AG04449 (cell line): ENCODE results near the gene ADAM29.
"Not testable (repeated sequence)": the region's sequence is repeated elsewhere in the genome, so short reads cannot be mapped to it uniquely, and the experiment has no call there.

Source experiments
- CTCF ChIA-PET: fragments of 350-600 bp; formaldehyde crosslinking; extraction: SDS; loops from one replicate; lab custom pipeline; 2021; ENCODE audit warnings: antibody characterized with exemption; lab: Yijun Ruan, JAX
- POLR2A ChIA-PET: fragments of 400-600, 350-600 bp; formaldehyde crosslinking; extraction: SDS; loops from one replicate; lab custom pipeline; 2020; ENCODE audit warnings: antibody characterized with exemption, inconsistent platforms; lab: Yijun Ruan, JAX
- DNase-seq: peaks from one replicate; pipeline ENCODE4 v3.0.0-alpha.2; 2010; ENCODE audit warnings: low read depth, low spot score
- H3K4me3 ChIP-seq: 2 replicates; pipeline ENCODE4 v1.5.1; 2011; ENCODE audit warnings: low read depth, mild to moderate bottlenecking, control low read depth, low read length
- CTCF ChIP-seq: IDR thresholded peaks from one replicate; pipeline ENCODE4 v1.5.1; 2011; ENCODE audit warnings: mild to moderate bottlenecking, moderate library complexity, low read length, control low read depth, inconsistent platforms; ENCODE audit not compliant: insufficient read depth; ENCODE audit errors: missing control alignments

ADAM29 gene

GRCh38 chr4:174973336-174973735 is 55.2 kb downstream of the ADAM29 start:
- no peak for DNase-seq
- no peak overlapping the region for H3K4me3 ChIP-seq
- POLR2A ChIA-PET = no interaction called here
- CTCF ChIA-PET = no interaction called here
- no peak for TF ChIP-seq CTCF

- ChIA-PET CTCF (no interaction called here), POLR2A (no interaction called here)
- TF ChIP-seq CTCF = no peak
- no peak overlapping the region for H3K4me3 ChIP-seq
- no peak for DNase-seq
Measured at GRCh38 chr4:174983128-174983750, 65.1 kb downstream of the ADAM29 start.

GRCh38 chr4:174983870-174984269 is 65.7 kb downstream of the ADAM29 start:
- DNase-seq, H3K4me3 ChIP-seq, POLR2A ChIA-PET, CTCF ChIA-PET: not testable (repeated sequence)

- CTCF ChIA-PET = no interaction called here
- POLR2A ChIA-PET = no interaction called here
- DNase-seq = no peak
- no peak overlapping the region for H3K4me3 ChIP-seq
- no peak for TF ChIP-seq CTCF
Measured at GRCh38 chr4:174989791-174990190, 71.6 kb downstream of the ADAM29 start.

GRCh38 chr4:174993916-174994315 is 75.8 kb downstream of the ADAM29 start:
- ChIA-PET POLR2A (no interaction called here), CTCF (no interaction called here)
- H3K4me3 ChIP-seq = no peak overlapping the region
- DNase-seq = no peak
- TF ChIP-seq CTCF = no peak

- POLR2A ChIA-PET = no interaction called here
- TF ChIP-seq CTCF = no peak
- CTCF ChIA-PET = no interaction called here
- no peak for DNase-seq
- no peak overlapping the region for H3K4me3 ChIP-seq
Measured at GRCh38 chr4:174996079-174996478, 77.9 kb downstream of the ADAM29 start.

- no peak overlapping the region for H3K4me3 ChIP-seq
- CTCF ChIA-PET = no interaction called here
- POLR2A ChIA-PET = no interaction called here
- no peak for TF ChIP-seq CTCF
- no peak for DNase-seq
Measured at GRCh38 chr4:174999407-174999806, 81.2 kb downstream of the ADAM29 start.
